HepG2 (cell line): Measurements from ENCODE around the gene LRRC43. TPM values are rescaled to one million over a fixed set of nuclear protein-coding genes. Genes with fewer than 3 reads are reported as not detected.
A peak's percentile ranks its signal among the peaks of the same experiment; 100 is the strongest.

ENCODE experiments used
- CCDC6 ChIP-seq: sonication (generic); formaldehyde crosslinking; IDR thresholded peaks from 2 replicates; pipeline ENCODE4 v1.8.1; 2022; ENCODE audit warnings: mild to moderate bottlenecking, missing genetic modification reagents, moderate library complexity
- CEBPG ChIP-seq: IDR thresholded peaks from 2 replicates; pipeline ENCODE4 v1.6.1; 2016
- FOXM1 ChIP-seq: sonication (generic); formaldehyde crosslinking; IDR thresholded peaks from 2 replicates; pipeline ENCODE4 v1.5.0; 2020; ENCODE audit warnings: missing genetic modification reagents
- JUN ChIP-seq: sonication (generic); formaldehyde crosslinking; IDR thresholded peaks from 2 replicates; pipeline ENCODE4 v1.4.0; 2020; ENCODE audit warnings: mild to moderate bottlenecking, missing genetic modification reagents
- KDM2A ChIP-seq: sonication (generic); formaldehyde crosslinking; IDR thresholded peaks from 2 replicates; pipeline ENCODE4 v1.4.0; 2020; ENCODE audit warnings: low read depth, missing genetic modification reagents, borderline replicate concordance
- NKX3-1 ChIP-seq: sonication (generic); formaldehyde crosslinking; IDR thresholded peaks from 2 replicates; pipeline ENCODE4 v1.5.0; 2020; ENCODE audit warnings: missing genetic modification reagents
- NRL ChIP-seq: sonication (generic); formaldehyde crosslinking; IDR thresholded peaks from 2 replicates; pipeline ENCODE4 v1.5.0; 2020; ENCODE audit warnings: missing genetic modification reagents, mild to moderate bottlenecking, moderate library complexity, borderline replicate concordance
- RXRA ChIP-seq: sonication (generic); formaldehyde crosslinking; IDR thresholded peaks from 2 replicates; pipeline ENCODE4 v1.5.1; 2020; ENCODE audit warnings: missing genetic modification reagents
- SALL2 ChIP-seq: sonication (generic); formaldehyde crosslinking; IDR thresholded peaks from 2 replicates; pipeline ENCODE4 v1.8.1; 2023; ENCODE audit warnings: mild to moderate bottlenecking, missing genetic modification reagents, inconsistent platforms
- SP5 ChIP-seq: IDR thresholded peaks from 2 replicates; pipeline ENCODE4 v1.6.1; 2016; ENCODE audit warnings: low read depth, borderline replicate concordance
- SRSF9 ChIP-seq: fragments of 200-400 bp; formaldehyde crosslinking; IDR thresholded peaks from 2 replicates; pipeline ENCODE4 v1.6.1; 2018; ENCODE audit warnings: borderline replicate concordance, mild to moderate bottlenecking, low read depth, low read length; ENCODE audit not compliant: insufficient read depth, poor library complexity, severe bottlenecking
- TOPORS ChIP-seq: sonication (generic); formaldehyde crosslinking; IDR thresholded peaks from 2 replicates; pipeline ENCODE4 v1.8.0; 2023; ENCODE audit warnings: mild to moderate bottlenecking, missing genetic modification reagents
- ZNF225 ChIP-seq: sonication (generic); formaldehyde crosslinking; IDR thresholded peaks from 2 replicates; pipeline ENCODE4 v1.4.0; 2020; ENCODE audit warnings: mild to moderate bottlenecking, missing genetic modification reagents
- ZNF30 ChIP-seq: sonication (generic); formaldehyde crosslinking; IDR thresholded peaks from 2 replicates; pipeline ENCODE4 v1.5.0; 2020; ENCODE audit warnings: mild to moderate bottlenecking, missing genetic modification reagents
- ZNF616 ChIP-seq: sonication (generic); formaldehyde crosslinking; IDR thresholded peaks from 2 replicates; pipeline ENCODE4 v1.5.0; 2020; ENCODE audit warnings: low read depth, mild to moderate bottlenecking, missing genetic modification reagents
- ZNF777 ChIP-seq: sonication (generic); formaldehyde crosslinking; IDR thresholded peaks from 2 replicates; pipeline ENCODE4 v1.4.0; 2020; ENCODE audit warnings: missing genetic modification reagents
- ZNF883 ChIP-seq: sonication (generic); formaldehyde crosslinking; IDR thresholded peaks from 2 replicates; pipeline ENCODE4 v1.5.1; 2020; ENCODE audit warnings: mild to moderate bottlenecking, missing genetic modification reagents; ENCODE audit errors: not compliant biosample characterization
- polyA plus RNA-seq, 8 experiments: library from polyadenylated mRNA; depleted of rRNA in 3 of 8; stranded (reverse) in 7 of 8; unstranded in 1 of 8; fragments of >200 nt; fragmentation: Illumina TruSeq in 4 of 8; extraction: Trizol in 4 of 8; gene quantifications; 2 replicates each; pipeline versions ENCODE4 v1.2.1 to v1.2.3, GENCODE V29; 2011 to 2016; ENCODE audit warnings: low read depth in 4 of 8, missing spikeins in 1 of 8, mixed read lengths in 1 of 8; ENCODE audit not compliant: insufficient read depth in 1 of 8
- total RNA-seq, 5 experiments: library from RNA; depleted of rRNA; stranded (reverse); fragments of >200 nt; fragmentation: Illumina TruSeq; extraction: Trizol; gene quantifications; 2 replicates each; pipeline ENCODE4 v1.2.3, GENCODE V29; 2016; ENCODE audit warnings: low read depth in 1 of 5
- TF ChIP-seq, protein P1 (sequence below): sonication (generic); formaldehyde crosslinking; IDR thresholded peaks from 2 replicates; pipeline ENCODE4 v1.8.1; 2022; ENCODE audit warnings: low read depth, mild to moderate bottlenecking, missing genetic modification reagents
- TF ChIP-seq, protein P2 (sequence below): IDR thresholded peaks from 2 replicates; pipeline ENCODE4 v1.6.1; 2012; ENCODE audit warnings: inconsistent platforms
- TF ChIP-seq, protein P3 (sequence below): sonication (generic); formaldehyde crosslinking; IDR thresholded peaks from 2 replicates; pipeline ENCODE4 v1.5.0; 2020; ENCODE audit warnings: mild to moderate bottlenecking, missing genetic modification reagents, borderline replicate concordance
- TF ChIP-seq, protein P4 (sequence below): IDR thresholded peaks from 2 replicates; pipeline ENCODE4 v1.6.1; 2016; ENCODE audit warnings: missing compliant biosample characterization, missing genetic modification reagents, borderline replicate concordance

LRRC43 gene
- total and polyA plus RNA-seq, 2 of the 13 experiments (the other 11 are each of a cell fraction or from before 2014, with no cell fraction given): not detected

DNA sequence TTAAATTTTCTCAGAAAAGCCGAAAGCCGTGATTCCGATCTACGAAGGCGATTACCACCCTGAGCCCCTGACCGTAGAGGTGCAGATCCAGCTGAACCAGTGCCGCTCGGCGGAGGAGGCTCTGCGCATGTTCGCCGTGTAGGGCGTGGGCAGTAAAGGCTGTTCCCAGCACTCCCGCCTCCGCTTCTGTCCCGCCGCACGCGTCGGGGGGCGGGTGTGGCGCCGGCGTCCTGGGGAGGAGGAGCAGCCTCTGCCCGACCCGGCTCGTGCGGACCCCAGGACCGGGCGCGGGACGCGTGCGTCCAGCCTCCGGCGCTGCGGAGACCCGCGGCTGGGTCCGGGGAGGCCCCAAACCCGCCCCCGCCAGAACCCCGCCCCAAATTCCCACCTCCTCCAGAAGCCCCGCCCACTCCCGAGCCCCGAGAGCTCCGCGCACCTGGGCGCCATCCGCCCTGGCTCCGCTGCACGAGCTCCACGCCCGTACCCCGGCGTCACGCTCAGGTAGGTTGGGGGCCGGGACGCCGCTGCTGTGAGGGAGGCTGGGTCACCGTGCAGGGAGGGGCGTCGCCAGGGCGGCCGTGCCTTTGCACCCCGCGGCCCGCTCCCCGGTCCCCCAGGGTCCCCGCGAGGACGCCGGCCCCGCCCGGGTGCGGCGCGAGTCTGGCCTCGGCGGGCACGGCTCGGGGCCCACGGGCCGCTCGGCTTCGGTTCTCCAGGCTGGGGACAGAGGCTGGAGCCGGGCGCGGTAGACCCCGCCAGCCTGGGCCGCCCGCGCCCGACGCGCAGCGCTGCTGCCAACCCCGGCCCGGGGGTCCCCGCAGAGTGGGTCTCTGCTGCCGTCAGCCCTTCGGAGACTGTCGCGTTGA lies 20.6 kb downstream of the LRRC43 start, which contains the start of gene B3GNT4 (continued):
- TF ChIP-seq, protein P1, sequence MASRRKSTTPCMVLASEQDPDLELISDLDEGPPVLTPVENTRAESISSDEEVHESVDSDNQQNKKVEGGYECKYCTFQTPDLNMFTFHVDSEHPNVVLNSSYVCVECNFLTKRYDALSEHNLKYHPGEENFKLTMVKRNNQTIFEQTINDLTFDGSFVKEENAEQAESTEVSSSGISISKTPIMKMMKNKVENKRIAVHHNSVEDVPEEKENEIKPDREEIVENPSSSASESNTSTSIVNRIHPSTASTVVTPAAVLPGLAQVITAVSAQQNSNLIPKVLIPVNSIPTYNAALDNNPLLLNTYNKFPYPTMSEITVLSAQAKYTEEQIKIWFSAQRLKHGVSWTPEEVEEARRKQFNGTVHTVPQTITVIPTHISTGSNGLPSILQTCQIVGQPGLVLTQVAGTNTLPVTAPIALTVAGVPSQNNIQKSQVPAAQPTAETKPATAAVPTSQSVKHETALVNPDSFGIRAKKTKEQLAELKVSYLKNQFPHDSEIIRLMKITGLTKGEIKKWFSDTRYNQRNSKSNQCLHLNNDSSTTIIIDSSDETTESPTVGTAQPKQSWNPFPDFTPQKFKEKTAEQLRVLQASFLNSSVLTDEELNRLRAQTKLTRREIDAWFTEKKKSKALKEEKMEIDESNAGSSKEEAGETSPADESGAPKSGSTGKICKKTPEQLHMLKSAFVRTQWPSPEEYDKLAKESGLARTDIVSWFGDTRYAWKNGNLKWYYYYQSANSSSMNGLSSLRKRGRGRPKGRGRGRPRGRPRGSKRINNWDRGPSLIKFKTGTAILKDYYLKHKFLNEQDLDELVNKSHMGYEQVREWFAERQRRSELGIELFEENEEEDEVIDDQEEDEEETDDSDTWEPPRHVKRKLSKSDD (CRISPR knock-in tag): peak; percentile 20; the same call in 1 of the 2 replicates
- TF ChIP-seq FOXM1 (CRISPR knock-in tag) (no peak), SRSF9 (no peak), CEBPG (no peak), NKX3-1 (0 out of 2 replicates have a peak, but pooled peaks have one; percentile 9), KDM2A (CRISPR knock-in tag) (peak; percentile 19; the same call in 1 of the 2 replicates), ZNF777 (CRISPR knock-in tag) (peak; percentile 27; the same call in 1 of the 2 replicates), TOPORS (CRISPR knock-in tag) (no peak), ZNF225 (CRISPR knock-in tag) (peak; percentile 28; the same call in 1 of the 2 replicates), RXRA (CRISPR knock-in tag) (0 out of 2 replicates have a peak, but pooled peaks have one; percentile 23), ZNF883 (peak; percentile 26), NRL (CRISPR knock-in tag) (no peak), SALL2 (CRISPR knock-in tag) (no peak), ZNF616 (CRISPR knock-in tag) (0 out of 2 replicates have a peak, but pooled peaks have one; percentile 47), SP5 (CRISPR knock-in tag) (no peak), ZNF30 (no peak), CCDC6 (CRISPR knock-in tag) (no peak), JUN (no peak)
- TF ChIP-seq, protein P2, sequence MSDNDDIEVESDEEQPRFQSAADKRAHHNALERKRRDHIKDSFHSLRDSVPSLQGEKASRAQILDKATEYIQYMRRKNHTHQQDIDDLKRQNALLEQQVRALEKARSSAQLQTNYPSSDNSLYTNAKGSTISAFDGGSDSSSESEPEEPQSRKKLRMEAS: peak; percentile 63
- TF ChIP-seq, protein P3, sequence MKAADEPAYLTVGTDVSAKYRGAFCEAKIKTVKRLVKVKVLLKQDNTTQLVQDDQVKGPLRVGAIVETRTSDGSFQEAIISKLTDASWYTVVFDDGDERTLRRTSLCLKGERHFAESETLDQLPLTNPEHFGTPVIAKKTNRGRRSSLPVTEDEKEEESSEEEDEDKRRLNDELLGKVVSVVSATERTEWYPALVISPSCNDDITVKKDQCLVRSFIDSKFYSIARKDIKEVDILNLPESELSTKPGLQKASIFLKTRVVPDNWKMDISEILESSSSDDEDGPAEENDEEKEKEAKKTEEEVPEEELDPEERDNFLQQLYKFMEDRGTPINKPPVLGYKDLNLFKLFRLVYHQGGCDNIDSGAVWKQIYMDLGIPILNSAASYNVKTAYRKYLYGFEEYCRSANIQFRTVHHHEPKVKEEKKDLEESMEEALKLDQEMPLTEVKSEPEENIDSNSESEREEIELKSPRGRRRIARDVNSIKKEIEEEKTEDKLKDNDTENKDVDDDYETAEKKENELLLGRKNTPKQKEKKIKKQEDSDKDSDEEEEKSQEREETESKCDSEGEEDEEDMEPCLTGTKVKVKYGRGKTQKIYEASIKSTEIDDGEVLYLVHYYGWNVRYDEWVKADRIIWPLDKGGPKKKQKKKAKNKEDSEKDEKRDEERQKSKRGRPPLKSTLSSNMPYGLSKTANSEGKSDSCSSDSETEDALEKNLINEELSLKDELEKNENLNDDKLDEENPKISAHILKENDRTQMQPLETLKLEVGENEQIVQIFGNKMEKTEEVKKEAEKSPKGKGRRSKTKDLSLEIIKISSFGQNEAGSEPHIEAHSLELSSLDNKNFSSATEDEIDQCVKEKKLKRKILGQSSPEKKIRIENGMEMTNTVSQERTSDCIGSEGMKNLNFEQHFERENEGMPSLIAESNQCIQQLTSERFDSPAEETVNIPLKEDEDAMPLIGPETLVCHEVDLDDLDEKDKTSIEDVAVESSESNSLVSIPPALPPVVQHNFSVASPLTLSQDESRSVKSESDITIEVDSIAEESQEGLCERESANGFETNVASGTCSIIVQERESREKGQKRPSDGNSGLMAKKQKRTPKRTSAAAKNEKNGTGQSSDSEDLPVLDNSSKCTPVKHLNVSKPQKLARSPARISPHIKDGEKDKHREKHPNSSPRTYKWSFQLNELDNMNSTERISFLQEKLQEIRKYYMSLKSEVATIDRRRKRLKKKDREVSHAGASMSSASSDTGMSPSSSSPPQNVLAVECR (CRISPR knock-in tag): peak; percentile 23; the same call in 1 of the 2 replicates
- TF ChIP-seq, protein P4, sequence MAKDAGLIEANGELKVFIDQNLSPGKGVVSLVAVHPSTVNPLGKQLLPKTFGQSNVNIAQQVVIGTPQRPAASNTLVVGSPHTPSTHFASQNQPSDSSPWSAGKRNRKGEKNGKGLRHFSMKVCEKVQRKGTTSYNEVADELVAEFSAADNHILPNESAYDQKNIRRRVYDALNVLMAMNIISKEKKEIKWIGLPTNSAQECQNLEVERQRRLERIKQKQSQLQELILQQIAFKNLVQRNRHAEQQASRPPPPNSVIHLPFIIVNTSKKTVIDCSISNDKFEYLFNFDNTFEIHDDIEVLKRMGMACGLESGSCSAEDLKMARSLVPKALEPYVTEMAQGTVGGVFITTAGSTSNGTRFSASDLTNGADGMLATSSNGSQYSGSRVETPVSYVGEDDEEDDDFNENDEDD (CRISPR knock-in tag): peak; percentile 69; the same call in 1 of the 2 replicates
